Astrocyte (in vitro differentiated cells and primary cell): ENCODE measurements around the gene ABTB2.

Source experiments
- EZH2 ChIP-seq: IDR thresholded peaks from 2 replicates; pipeline ENCODE4 v1.6.1; 2012; ENCODE audit warnings: mild to moderate bottlenecking, low read length, inconsistent platforms; ENCODE audit not compliant: insufficient read depth
- TF ChIP-seq, protein P1 (sequence below): IDR thresholded peaks from 2 replicates; pipeline ENCODE4 v1.5.1; 2011; ENCODE audit warnings: low read depth, mild to moderate bottlenecking, inconsistent platforms, low read length, moderate library complexity; ENCODE audit not compliant: insufficient read depth

DNA sequence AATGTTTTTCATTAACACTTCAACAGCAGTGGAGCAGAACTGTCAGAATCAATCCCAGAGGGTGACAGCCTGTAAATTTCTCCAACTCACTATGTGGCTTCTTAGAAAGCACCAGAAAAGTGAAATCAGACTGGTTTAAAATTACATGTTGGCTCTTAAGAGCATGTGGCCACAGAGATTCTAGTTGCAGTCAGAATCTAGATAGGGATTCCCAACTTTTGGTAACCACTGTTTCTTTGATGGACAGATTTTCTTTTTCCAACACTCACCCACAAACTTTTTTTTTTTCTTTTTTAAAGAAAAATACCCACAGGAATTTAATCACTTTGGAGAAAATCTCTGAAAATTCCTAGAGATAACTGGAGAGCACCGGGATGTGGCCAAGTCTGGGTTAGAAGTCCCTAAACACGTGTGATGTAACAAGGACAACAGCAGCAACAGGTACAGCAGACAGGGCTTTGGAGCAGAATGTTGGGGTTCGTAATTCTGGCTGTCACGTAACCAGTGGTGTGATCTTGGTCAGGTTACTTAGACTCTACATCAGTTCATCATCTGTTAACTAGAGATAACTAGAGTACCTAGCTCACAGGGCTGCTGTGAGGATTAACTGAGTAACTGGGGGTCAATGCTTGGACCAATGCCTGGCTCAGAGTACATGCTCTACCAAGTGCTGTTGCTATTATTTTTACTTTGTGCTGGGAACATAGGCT is 152.3 kb downstream of the ABTB2 start:
- TF ChIP-seq, protein P1, sequence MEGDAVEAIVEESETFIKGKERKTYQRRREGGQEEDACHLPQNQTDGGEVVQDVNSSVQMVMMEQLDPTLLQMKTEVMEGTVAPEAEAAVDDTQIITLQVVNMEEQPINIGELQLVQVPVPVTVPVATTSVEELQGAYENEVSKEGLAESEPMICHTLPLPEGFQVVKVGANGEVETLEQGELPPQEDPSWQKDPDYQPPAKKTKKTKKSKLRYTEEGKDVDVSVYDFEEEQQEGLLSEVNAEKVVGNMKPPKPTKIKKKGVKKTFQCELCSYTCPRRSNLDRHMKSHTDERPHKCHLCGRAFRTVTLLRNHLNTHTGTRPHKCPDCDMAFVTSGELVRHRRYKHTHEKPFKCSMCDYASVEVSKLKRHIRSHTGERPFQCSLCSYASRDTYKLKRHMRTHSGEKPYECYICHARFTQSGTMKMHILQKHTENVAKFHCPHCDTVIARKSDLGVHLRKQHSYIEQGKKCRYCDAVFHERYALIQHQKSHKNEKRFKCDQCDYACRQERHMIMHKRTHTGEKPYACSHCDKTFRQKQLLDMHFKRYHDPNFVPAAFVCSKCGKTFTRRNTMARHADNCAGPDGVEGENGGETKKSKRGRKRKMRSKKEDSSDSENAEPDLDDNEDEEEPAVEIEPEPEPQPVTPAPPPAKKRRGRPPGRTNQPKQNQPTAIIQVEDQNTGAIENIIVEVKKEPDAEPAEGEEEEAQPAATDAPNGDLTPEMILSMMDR = no peak
- no peak for TF ChIP-seq EZH2
